ENCODE results near the gene PREX1. TPM values are rescaled to one million over a fixed set of nuclear protein-coding genes. Genes with fewer than 3 reads are reported as not detected.

The PREX1 gene
- total and polyA plus RNA-seq, 2 donors (not counting 3 experiments of a cell fraction or from before 2014, with no cell fraction given): 51.3 to 72.9 TPM

GRCh38 chr20:48754292-48754691, 73.5 kb downstream of the PREX1 start:
- CTCF ChIA-PET: no interaction called here
- POLR2A ChIA-PET: no interaction called here
- DNase-seq (ENCODE audit: low read depth, low spot score): no peak
- no peaks in the 10 kb centered on the region for H3K36me3 ChIP-seq (ENCODE audit: control insufficient read depth in 2 of 2, extremely low read depth in 1 of 2, insufficient read depth in 2 of 2, low read length in 2 of 2)
- no peaks in the 10 kb centered on the region for H3K9me3 ChIP-seq (replicated peaks; ENCODE audit: control insufficient read depth, insufficient read depth, low read length)
- H3K9ac ChIP-seq (replicated peaks; ENCODE audit: extremely low read depth, insufficient read depth, low read length): no peak overlapping the region
- H3K79me2 ChIP-seq (ENCODE audit: control insufficient read depth, insufficient read depth, low read length): peaks cover 88% of the 10 kb centered on the region
- intact Hi-C loops (cut with micrococcal nuclease): no loop called here
- no peak overlapping the region for H3K4me3 ChIP-seq (replicated peaks in 1 of 3; ENCODE audit: insufficient read depth in 1 of 3, low read depth in 1 of 3, low read length in 3 of 3)
- dilution Hi-C loops (cut with MboI; ENCODE audit: extremely low pct_ligation_motif_present, low sequenced_read_pairs): no loop called here
- H3K4me2 ChIP-seq (ENCODE audit: insufficient read depth, low read length): no peak overlapping the region
- no peaks in the 10 kb centered on the region for H3K9me1 ChIP-seq (replicated peaks; ENCODE audit: control insufficient read depth, extremely low read depth, insufficient read depth, low read length)
- no peak for TF ChIP-seq FOS (IDR thresholded peaks at IDR 0.05; ENCODE audit: borderline replicate concordance, insufficient read depth, low read length)
- no TSS peak for BruUV-seq (replicated peaks)
- H3K27me3 ChIP-seq (ENCODE audit: control insufficient read depth in 2 of 2, insufficient read depth in 2 of 2, low read length in 2 of 2): no peaks in the 10 kb centered on the region
- peaks cover 19% of the 10 kb centered on the region for H3K4me1 ChIP-seq (ENCODE audit: control insufficient read depth, extremely low read depth, insufficient read depth, low read length)
- H3K27ac ChIP-seq (ENCODE audit: insufficient read depth, low read depth, low read length): no peak overlapping the region
- no peak for FAIRE-seq
- no peak overlapping the region for H2AFZ ChIP-seq (ENCODE audit: low read depth, low read length)
- no peaks in the 10 kb centered on the region for H4K20me1 ChIP-seq (replicated peaks; ENCODE audit: control insufficient read depth, extremely low read depth, insufficient read depth, low read length)

DNA sequence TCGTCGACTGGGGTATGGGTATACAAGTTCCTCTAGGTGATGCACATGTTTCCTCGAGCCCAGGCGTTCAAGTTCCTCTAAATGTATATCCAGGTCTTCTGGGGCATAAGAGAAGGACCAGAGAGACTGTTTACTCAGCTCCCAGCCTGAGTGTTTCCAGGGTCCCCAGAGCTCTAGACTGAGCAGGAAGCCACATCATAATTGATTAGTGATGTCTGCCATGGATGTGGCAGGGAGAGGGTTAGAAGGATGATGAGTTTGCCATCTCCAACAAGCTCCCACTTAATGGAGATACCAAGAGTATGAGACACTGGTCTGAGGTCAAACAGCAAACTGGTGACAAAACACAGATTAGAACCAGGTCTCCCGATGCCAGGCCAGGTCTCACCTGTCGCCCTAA, 74.8 kb downstream of the PREX1 start:
- Histone ChIP-seq H3K36me3 (ENCODE audit: control insufficient read depth in 2 of 2, extremely low read depth in 1 of 2, insufficient read depth in 2 of 2, low read length in 2 of 2) (no peaks in the 10 kb centered on the region), H2AFZ (ENCODE audit: low read depth, low read length) (no peak overlapping the region), H3K4me3 (replicated peaks in 1 of 3; ENCODE audit: insufficient read depth in 1 of 3, low read depth in 1 of 3, low read length in 3 of 3) (no peak overlapping the region), H4K20me1 (replicated peaks; ENCODE audit: control insufficient read depth, extremely low read depth, insufficient read depth, low read length) (no peaks in the 10 kb centered on the region), H3K4me2 (ENCODE audit: insufficient read depth, low read length) (no peak overlapping the region), H3K79me2 (ENCODE audit: control insufficient read depth, insufficient read depth, low read length) (peaks cover 84% of the 10 kb centered on the region), H3K9ac (replicated peaks; ENCODE audit: extremely low read depth, insufficient read depth, low read length) (no peak overlapping the region), H3K27me3 (ENCODE audit: control insufficient read depth in 2 of 2, insufficient read depth in 2 of 2, low read length in 2 of 2) (no peaks in the 10 kb centered on the region), H3K4me1 (ENCODE audit: control insufficient read depth, extremely low read depth, insufficient read depth, low read length) (peaks cover 19% of the 10 kb centered on the region), H3K9me3 (replicated peaks; ENCODE audit: control insufficient read depth, insufficient read depth, low read length) (no peaks in the 10 kb centered on the region), H3K9me1 (replicated peaks; ENCODE audit: control insufficient read depth, extremely low read depth, insufficient read depth, low read length) (no peaks in the 10 kb centered on the region), H3K27ac (ENCODE audit: insufficient read depth, low read depth, low read length) (no peak overlapping the region)
- dilution Hi-C loops (cut with MboI; ENCODE audit: extremely low pct_ligation_motif_present, low sequenced_read_pairs): no loop called here
- TF ChIP-seq MYC (IDR thresholded peaks at IDR 0.05; ENCODE audit: low read depth, low read length): no peak
- no peak for TF ChIP-seq JUN (IDR thresholded peaks at IDR 0.05; ENCODE audit: borderline replicate concordance, insufficient read depth, insufficient read length, low read depth)
- TF ChIP-seq POLR2A (IDR thresholded peaks at IDR 0.05; ENCODE audit: low read depth, low read length): no peak
- no peak for TF ChIP-seq POLR2AphosphoS5 (IDR thresholded peaks at IDR 0.05; ENCODE audit: insufficient read depth, low read depth, low read length)
- TF ChIP-seq, protein P1, sequence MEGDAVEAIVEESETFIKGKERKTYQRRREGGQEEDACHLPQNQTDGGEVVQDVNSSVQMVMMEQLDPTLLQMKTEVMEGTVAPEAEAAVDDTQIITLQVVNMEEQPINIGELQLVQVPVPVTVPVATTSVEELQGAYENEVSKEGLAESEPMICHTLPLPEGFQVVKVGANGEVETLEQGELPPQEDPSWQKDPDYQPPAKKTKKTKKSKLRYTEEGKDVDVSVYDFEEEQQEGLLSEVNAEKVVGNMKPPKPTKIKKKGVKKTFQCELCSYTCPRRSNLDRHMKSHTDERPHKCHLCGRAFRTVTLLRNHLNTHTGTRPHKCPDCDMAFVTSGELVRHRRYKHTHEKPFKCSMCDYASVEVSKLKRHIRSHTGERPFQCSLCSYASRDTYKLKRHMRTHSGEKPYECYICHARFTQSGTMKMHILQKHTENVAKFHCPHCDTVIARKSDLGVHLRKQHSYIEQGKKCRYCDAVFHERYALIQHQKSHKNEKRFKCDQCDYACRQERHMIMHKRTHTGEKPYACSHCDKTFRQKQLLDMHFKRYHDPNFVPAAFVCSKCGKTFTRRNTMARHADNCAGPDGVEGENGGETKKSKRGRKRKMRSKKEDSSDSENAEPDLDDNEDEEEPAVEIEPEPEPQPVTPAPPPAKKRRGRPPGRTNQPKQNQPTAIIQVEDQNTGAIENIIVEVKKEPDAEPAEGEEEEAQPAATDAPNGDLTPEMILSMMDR (IDR thresholded peaks at IDR 0.05; ENCODE audit: extremely low read depth in 1 of 2, insufficient read depth in 1 of 2, low read depth in 1 of 2, low read length in 2 of 2): no peak
- TF ChIP-seq FOS (IDR thresholded peaks at IDR 0.05; ENCODE audit: borderline replicate concordance, insufficient read depth, low read length): no peak
- no peak for TF ChIP-seq GATA2 (IDR thresholded peaks at IDR 0.05; ENCODE audit: insufficient read depth, insufficient read length, low read depth, low read length)
- no peak for TF ChIP-seq EZH2 (IDR thresholded peaks at IDR 0.05; ENCODE audit: borderline replicate concordance, low read depth, low read length, severe bottlenecking)
- TF ChIP-seq, protein P2, sequence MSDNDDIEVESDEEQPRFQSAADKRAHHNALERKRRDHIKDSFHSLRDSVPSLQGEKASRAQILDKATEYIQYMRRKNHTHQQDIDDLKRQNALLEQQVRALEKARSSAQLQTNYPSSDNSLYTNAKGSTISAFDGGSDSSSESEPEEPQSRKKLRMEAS (IDR thresholded peaks at IDR 0.05; ENCODE audit: insufficient read depth, insufficient read length): no peak
- POLR2A ChIA-PET: no interaction called here
- no TSS peak for BruUV-seq (replicated peaks)
- FAIRE-seq: no peak
- CTCF ChIA-PET: no interaction called here
- DNase-seq (ENCODE audit: low read depth, low spot score): no peak
- intact Hi-C loops (cut with micrococcal nuclease): no loop called here
